Fibroblast of lung (primary cell): ENCODE results near the gene RBM39. TPM values are rescaled to one million over a fixed set of nuclear protein-coding genes. Genes with fewer than 3 reads are reported as not detected.

Experiments
- DNase-seq, 2 donors: peaks; one replicate each; pipeline versions ENCODE4 v3.0.0 to v3.0.0-alpha.2; 2010; ENCODE audit warnings: low read depth in 2 of 2
- H2AFZ ChIP-seq: 2 replicates; pipeline ENCODE4 v1.5.1; 2012; ENCODE audit warnings: low read length, control low read depth, inconsistent platforms
- H3K27ac ChIP-seq: 2 replicates; pipeline ENCODE4 v1.5.1; 2011; ENCODE audit warnings: low read length, control low read depth; ENCODE audit not compliant: insufficient read depth
- H3K27me3 ChIP-seq: 2 replicates; pipeline ENCODE4 v1.5.1; 2011; ENCODE audit warnings: mild to moderate bottlenecking, low read length; ENCODE audit not compliant: control insufficient read depth, insufficient read depth
- H3K36me3 ChIP-seq: 2 replicates; pipeline ENCODE4 v1.5.1; 2011; ENCODE audit warnings: low read length; ENCODE audit not compliant: control insufficient read depth, insufficient read depth
- H3K4me1 ChIP-seq: 2 replicates; pipeline ENCODE4 v1.5.1; 2011; ENCODE audit warnings: low read length; ENCODE audit not compliant: control insufficient read depth, insufficient read depth; ENCODE audit errors: extremely low read depth
- H3K4me2 ChIP-seq: 2 replicates; pipeline ENCODE4 v1.5.1; 2011; ENCODE audit warnings: low read length, control low read depth; ENCODE audit not compliant: insufficient read depth; ENCODE audit errors: extremely low read depth
- H3K4me3 ChIP-seq, 4 experiments: fragments of 200-600 bp in 1 of 4; sonication (generic) in 1 of 4; replicated peaks in 1 of 4; 2 replicates each; pipeline ENCODE4 v1.5.1; 2011 to 2016; ENCODE audit warnings: low read length in 4 of 4, low read depth in 3 of 4, mild to moderate bottlenecking in 3 of 4, control low read depth in 2 of 4, inconsistent platforms in 1 of 4, mixed read lengths in 1 of 4; ENCODE audit not compliant: insufficient read depth in 1 of 4; ENCODE audit errors: control extremely low read depth in 1 of 4
- H3K79me2 ChIP-seq: 2 replicates; pipeline ENCODE4 v1.5.1; 2012; ENCODE audit warnings: mild to moderate bottlenecking, low read length, inconsistent platforms; ENCODE audit not compliant: control insufficient read depth, insufficient read depth
- H3K9ac ChIP-seq: 2 replicates; pipeline ENCODE4 v1.5.1; 2011; ENCODE audit warnings: mild to moderate bottlenecking, low read length, control low read depth; ENCODE audit not compliant: insufficient read depth
- H3K9me3 ChIP-seq: 2 replicates; pipeline ENCODE4 v1.5.1; 2012; ENCODE audit warnings: low read depth, low read length; ENCODE audit not compliant: control insufficient read depth, insufficient read depth
- H4K20me1 ChIP-seq: 2 replicates; pipeline ENCODE4 v1.5.1; 2011; ENCODE audit warnings: low read length; ENCODE audit not compliant: control insufficient read depth, insufficient read depth; ENCODE audit errors: extremely low read depth
- CTCF ChIP-seq, 2 donors: IDR thresholded peaks in 1 of 2; conservative IDR thresholded peaks in 1 of 2; 1 replicate in 1 of 2; 2 replicates in 1 of 2; pipeline ENCODE4 v1.5.1; 2011 to 2012; ENCODE audit warnings: low read length in 2 of 2, control low read depth in 1 of 2, inconsistent platforms in 1 of 2, low read depth in 1 of 2, mild to moderate bottlenecking in 1 of 2
- EZH2 ChIP-seq: IDR thresholded peaks from 2 replicates; pipeline ENCODE4 v1.5.1; 2012; ENCODE audit warnings: low read length, control low read depth, mild to moderate bottlenecking; ENCODE audit errors: missing control alignments
- polyA plus RNA-seq, 2 donors: library from polyadenylated mRNA; depleted of rRNA in 1 of 2; stranded (reverse) in 1 of 2; unstranded in 1 of 2; fragments of >200 nt; gene quantifications; 2 replicates each; pipeline ENCODE4 v1.2.1, GENCODE V29; 2011 to 2012; ENCODE audit warnings: missing spikeins in 1 of 2
- total RNA-seq: library from RNA; depleted of rRNA; stranded (reverse); fragments of >200 nt; gene quantifications from 2 replicates; pipeline ENCODE4 v1.2.1, GENCODE V29; 2014

The RBM39 gene
- total and polyA plus RNA-seq, 2 donors (not counting 1 experiment from before 2014, with no cell fraction given): 57.7 to 465 TPM

DNA sequence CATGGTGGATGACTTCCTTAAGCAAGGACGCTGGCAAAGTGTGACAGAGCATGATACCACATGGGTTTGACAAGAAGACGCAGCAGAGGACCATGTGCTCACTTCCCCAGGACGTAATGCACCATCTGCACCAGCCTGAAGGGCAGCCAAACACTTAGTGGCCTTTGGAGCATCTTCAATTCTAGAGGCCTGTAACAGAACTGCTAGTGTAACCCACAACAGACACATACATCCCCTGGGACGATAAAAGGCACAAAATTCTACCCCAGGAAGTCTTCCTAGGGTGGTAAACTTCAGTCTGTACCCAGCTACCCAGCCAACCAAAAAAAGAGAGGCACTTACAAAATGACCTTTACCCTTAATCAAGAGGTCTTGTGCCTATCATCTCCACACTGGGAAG is 68.2 kb downstream of the RBM39 start:
- Histone ChIP-seq H3K4me3 (no peak overlapping the region), H4K20me1 (no peaks in the 10 kb centered on the region), H3K36me3 (peaks cover 10% of the 10 kb centered on the region), H3K4me2 (no peak overlapping the region), H2AFZ (no peak overlapping the region), H3K27me3 (no peaks in the 10 kb centered on the region), H3K4me1 (no peaks in the 10 kb centered on the region), H3K79me2 (no peaks in the 10 kb centered on the region), H3K9me3 (no peaks in the 10 kb centered on the region), H3K9ac (no peak overlapping the region), H3K27ac (no peak overlapping the region)
- TF ChIP-seq EZH2 (no peak), CTCF (conservative IDR thresholded peaks at IDR 0.05 in 1 of 2, IDR thresholded peaks at IDR 0.05 in 1 of 2; ENCODE audit: low read depth in 1 of 2, low read length in 2 of 2) (no peak)
- DNase-seq: no peak

GRCh38 chr20:35669681-35670080 is 72.4 kb downstream of the RBM39 start:
- no peak overlapping the region for H3K9ac ChIP-seq
- H3K4me3 ChIP-seq: no peak overlapping the region
- H3K9me3 ChIP-seq: no peaks in the 10 kb centered on the region
- peaks cover 10% of the 10 kb centered on the region for H3K36me3 ChIP-seq
- H3K4me2 ChIP-seq: no peak overlapping the region
- H3K27ac ChIP-seq: no peak overlapping the region
- no peaks in the 10 kb centered on the region for H3K4me1 ChIP-seq
- H2AFZ ChIP-seq: no peak overlapping the region
- peaks cover under 1% of the 10 kb centered on the region for H3K79me2 ChIP-seq
- H3K27me3 ChIP-seq: no peaks in the 10 kb centered on the region
- no peaks in the 10 kb centered on the region for H4K20me1 ChIP-seq
- TF ChIP-seq CTCF (conservative IDR thresholded peaks at IDR 0.05 in 1 of 2, IDR thresholded peaks at IDR 0.05 in 1 of 2; ENCODE audit: low read depth in 1 of 2, low read length in 2 of 2): no peak
- no peak for TF ChIP-seq EZH2
- no peak for DNase-seq

DNA sequence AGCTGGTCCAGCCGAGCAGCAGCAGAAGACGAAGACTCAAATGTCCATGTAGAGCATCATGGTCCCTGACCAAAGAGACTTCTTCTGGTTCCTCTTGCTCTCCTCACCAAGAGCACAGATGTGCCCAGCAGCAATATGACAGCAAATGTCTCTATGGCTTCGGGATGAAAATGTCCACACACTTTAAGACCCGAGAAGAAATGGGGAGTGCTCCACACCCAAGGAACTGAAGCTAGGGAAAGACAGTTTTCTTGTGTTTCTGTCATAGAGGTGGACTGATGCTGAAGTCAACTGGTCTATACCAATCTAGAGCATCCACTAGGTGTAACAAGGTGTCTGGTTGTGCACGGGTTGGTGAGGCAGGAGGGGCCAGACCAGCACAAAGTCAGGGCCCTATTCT is 72.8 kb downstream of the RBM39 start:
- Histone ChIP-seq H3K9ac (no peak overlapping the region), H3K36me3 (peaks cover 10% of the 10 kb centered on the region), H3K4me1 (no peaks in the 10 kb centered on the region), H3K27me3 (no peaks in the 10 kb centered on the region), H2AFZ (no peak overlapping the region), H3K9me3 (no peaks in the 10 kb centered on the region), H3K4me3 (no peak overlapping the region), H3K27ac (no peak overlapping the region), H3K4me2 (no peak overlapping the region), H3K79me2 (peaks cover 5% of the 10 kb centered on the region), H4K20me1 (no peaks in the 10 kb centered on the region)
- TF ChIP-seq CTCF (conservative IDR thresholded peaks at IDR 0.05 in 1 of 2, IDR thresholded peaks at IDR 0.05 in 1 of 2; ENCODE audit: low read depth in 1 of 2, low read length in 2 of 2) (no peak), EZH2 (no peak)
- no peak for DNase-seq
